T-helper 1 cell (primary cell): Measurements from ENCODE around the gene NRCAM.
"Not testable (repeated sequence)": the region's sequence is repeated elsewhere in the genome, so short reads cannot be mapped to it uniquely, and the experiment has no call there.

Source experiments
- DNase-seq, 5 donors: peaks; one replicate each; pipeline ENCODE4 v3.0.0-alpha.2; 2012 to 2020

Gene NRCAM

GRCh38 chr7:108303332-108303731 lies 152.9 kb downstream of the NRCAM start:
- DNase-seq: no peak

DNA sequence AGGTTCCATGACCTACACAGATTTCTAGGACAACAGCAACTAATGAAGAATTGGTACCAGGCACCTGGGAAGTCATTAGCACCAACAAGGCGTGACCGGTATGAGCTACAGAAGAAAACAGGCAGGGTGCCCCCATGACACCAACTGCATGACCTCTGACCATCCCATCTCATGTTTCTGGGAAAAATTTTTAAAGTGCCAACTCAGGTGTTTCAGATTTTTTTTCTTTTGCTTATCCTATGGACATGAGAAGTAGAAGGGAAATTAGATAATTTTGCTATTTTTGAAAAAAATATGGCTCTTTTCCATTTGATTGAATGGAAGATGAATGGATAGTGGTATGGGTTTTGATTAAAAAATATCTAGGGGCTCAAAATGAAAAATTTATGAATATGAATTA lies 154.8 kb downstream of the NRCAM start:
- DNase-seq: no peak

DNA sequence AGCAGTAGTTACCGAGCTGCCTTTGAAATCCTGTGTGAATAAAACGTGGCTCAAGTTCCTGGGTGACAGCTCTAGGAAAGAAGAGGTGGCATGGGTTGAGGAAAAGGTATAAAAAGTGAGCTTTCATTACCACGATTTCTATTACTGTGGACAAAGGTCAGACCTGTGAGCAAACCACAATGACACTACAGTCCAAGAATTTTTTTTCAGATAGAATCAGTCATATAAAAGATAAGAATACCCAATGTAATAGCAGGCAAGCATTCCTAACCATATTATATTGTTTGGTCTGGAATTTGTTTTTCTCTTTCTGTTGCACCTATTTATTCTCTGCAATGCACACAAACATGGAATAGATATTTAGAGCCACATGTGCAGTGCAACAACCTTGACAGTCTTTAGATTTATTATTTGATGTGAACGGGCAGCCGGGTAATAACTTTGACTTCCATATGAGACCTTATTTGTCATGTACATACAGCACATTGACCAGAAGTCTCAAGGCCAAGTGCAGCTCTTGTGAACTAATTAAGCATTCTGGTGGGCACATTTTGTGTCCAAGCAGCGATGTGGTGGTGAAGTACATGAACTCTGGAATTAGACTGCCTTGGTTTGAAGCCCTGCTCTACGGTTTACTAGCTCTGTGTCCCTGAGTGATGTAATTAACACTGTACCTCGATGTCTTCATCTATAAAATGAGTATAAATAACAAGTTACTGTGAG lies 156.8 kb downstream of the NRCAM start:
- DNase-seq: no peak

DNA sequence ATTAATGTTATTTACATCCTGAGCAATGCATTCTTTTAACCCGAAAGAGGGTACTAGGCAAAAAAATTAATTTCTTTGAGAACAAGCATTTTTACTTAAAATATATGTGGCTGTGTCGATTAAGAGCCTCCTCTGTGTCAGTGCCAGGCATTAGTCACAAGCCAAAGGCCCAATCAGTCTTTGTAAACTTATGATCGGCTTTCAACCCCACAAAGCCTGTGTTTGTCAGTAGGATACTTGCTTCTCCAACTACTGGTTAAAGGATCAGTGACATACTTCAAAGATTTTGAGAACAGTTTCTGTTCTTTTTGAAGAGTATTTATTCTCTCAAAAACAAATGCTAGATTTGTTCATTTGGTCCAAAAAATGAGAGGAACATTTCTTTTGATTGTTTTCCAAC lies 159.3 kb downstream of the NRCAM start:
- DNase-seq: no peak

DNA sequence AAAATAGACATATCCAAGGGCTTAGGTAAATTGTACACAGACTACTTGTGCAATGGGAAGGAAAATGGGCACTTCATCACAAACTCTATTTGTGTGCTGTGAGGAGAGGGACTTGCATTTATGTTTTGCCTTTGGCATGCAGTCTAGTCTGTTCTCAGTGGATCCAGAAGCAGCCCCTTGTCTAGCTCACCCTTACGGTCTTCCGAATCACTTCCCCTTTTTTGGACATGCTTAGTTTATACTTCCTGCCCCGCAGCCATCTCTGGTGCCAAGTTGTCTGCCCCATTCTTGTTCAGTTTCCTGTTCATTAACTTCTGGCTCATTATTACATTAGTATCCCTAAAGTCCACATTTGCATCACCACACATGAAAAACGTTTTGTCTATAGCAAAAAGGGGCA lies 161.6 kb downstream of the NRCAM start:
- DNase-seq: no peak

DNA sequence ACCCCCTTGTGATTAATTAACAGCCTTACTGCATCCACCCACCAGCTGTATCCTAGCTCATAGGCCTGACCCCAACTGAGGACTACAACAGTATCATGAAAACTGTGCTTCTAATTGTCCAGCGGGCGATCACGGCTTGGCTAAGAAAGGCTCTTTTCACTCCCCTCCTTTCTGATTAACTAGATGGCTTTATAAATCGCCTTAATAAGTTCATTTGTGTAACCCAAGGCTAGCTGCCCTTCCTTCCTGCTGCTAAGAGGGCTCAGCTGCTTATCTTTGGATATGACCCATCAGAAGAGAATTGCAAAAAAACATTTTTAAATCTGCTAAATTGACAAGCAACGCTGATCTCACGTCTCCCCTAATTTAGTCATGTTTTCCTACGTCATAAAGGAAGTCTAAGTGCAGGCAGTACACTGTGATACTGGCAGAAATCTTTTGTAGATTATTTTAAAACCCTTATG lies 163.1 kb downstream of the NRCAM start:
- DNase-seq: no peak

DNA sequence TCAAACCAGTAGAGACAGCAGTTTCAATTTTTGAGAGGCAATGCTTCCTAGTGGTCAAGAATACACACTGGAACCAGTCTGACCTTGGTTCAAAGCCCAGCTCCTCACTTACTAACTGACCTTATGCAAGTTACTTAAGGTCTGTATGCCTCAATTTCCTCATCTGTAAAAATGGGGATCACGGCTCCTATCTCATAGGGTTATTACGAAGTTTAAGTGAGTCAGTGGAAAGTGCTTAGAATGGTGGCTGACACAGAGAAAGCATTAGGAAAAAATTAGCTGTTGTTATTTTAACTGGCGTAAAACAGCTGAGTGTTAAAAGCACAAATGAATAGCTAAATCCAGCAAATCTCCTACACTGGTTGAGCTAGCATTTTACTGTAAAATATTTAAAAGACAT lies 163.7 kb downstream of the NRCAM start:
- no peak for DNase-seq

GRCh38 chr7:108291791-108292440 lies 164.3 kb downstream of the NRCAM start:
- no peak for DNase-seq

GRCh38 chr7:108291152-108291508 lies 165.1 kb downstream of the NRCAM start:
- no peak for DNase-seq

GRCh38 chr7:108290459-108291151 lies 165.6 kb downstream of the NRCAM start:
- no peak for DNase-seq

GRCh38 chr7:108289852-108290251 lies 166.4 kb downstream of the NRCAM start:
- DNase-seq: no peak

DNA sequence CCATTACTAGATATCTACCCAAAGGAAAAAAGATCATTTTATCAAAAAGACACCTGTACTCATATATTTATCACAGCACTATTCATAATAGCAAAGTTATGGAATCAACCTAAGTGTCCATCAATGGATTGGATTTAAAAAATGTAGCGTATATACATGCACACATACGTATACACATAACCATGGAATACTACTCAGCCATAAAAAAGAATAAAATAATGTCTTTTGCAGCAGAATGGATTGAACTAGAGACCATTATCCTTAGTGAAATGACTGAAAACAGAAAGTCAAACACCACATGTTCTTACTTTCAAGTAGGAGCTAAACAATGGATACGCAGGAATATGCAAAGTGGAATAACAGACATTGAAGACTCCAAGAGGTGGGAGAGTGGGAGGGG lies 168.4 kb downstream of the NRCAM start:
- no peak for DNase-seq

DNA sequence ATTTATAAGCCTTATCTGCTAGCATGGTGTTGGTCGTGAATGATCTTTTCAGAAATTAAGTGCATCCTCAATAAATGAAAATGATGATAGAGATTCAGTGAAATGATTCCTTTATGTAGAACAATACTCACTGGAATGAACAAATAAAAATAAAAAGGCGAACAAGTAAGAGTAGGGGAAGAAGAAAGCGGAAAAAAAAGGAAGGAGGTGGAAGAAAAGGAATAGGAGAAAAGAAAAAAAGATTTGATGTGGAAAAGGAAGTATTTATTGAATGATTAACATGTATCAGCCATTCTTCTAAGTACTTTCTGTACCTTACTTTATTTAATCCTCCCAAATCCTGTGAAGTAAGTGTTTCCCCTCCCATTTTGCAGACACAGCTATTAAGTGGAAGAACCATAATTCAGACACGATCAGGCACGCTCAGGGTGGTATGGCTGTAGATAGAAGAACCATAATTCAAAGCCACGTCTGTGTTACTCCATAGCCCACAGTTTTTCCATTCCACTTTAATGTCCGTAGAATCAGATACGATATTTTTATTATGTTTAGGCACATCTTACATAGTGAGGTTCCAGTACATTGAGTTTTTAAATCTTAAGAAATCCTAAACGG lies 169.8 kb downstream of the NRCAM start:
- no peak for DNase-seq

DNA sequence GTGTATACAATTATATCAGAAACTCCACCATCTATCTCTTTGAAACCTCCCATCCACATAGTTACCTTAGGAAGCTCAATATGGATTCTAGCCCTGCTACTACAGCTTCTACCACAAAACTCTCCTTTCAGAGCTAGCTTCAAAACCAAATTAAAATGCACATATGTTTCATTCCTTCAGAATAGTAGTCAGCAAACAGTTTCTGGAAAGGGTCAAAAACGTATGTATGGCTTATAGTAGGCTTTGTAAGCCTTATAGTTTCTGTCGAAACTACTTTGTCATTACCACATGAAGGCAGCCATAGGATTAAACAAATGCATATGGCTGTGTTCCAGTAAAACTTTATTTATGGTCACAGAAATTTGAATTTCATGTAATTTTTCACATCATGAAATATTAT lies 170.5 kb downstream of the NRCAM start:
- no peak for DNase-seq

- no peak for DNase-seq
These were observed 171.2 kb downstream of the NRCAM start for GRCh38 chr7:108285003-108285368.

- DNase-seq: no peak
These were observed 171.8 kb downstream of the NRCAM start for GRCh38 chr7:108284349-108285002.

- DNase-seq: no peak
These were observed 173.0 kb downstream of the NRCAM start for GRCh38 chr7:108283252-108283651.

- DNase-seq: no peak
These were observed 173.7 kb downstream of the NRCAM start for GRCh38 chr7:108282427-108282996.

DNA sequence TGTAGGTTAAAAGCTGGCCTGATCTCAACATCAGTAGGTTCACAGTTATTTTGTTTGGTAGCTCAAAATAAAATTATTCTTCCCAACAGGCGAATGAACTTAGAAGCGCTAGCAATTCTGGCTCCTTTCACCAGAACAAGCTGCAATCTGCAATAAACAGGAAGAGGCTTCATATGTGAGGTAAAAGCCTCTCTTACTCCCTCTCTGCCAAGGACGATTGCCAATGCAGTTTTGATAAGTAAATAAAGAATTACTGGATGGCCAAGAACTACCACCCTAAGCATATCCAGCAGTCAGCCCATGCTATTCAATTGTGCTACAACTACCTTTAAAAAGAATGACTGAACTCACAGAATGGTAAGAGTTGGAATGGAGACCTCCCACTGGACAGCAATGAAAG lies 176.1 kb downstream of the NRCAM start:
- no peak for DNase-seq

DNA sequence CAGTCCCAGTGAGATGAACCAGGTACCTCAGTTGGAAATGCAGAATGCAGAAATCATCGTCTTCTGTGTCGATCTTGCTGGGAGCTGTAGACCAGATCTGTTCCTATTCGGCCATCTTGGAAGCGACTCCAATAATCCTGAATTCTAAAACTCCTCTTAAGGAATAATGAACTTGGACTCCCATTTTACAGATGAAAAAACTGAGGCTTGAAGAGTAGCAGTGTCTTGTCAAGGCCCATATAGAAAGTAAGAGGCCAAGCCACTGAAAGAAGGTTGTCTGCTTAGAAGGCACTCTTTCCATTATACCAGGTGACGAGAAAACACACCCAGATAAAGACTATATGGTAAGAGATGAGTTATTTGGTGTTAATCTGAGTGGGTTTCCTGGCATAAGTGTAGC lies 177.5 kb downstream of the NRCAM start:
- DNase-seq: no peak

DNA sequence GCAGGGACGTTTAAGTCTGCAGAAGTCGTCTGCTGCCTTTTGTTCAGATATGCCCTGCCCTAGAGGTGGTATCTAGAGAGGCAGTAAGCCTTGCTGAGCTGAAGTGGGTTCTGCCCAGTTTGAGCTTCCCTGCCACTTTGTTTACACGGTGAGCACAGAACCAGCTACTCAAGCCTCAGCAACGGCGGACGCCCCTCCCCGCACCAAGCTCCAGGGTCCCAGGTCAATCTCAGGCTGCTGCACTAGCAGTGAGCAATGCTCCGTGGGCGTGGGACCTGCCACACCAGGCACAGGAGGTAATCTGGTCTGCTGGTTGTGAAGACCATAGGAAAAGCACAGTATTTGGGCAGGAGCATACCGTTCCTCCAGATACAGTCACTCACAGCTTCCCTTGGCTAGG lies 178.0 kb downstream of the NRCAM start:
- no peak for DNase-seq

- not testable (repeated sequence) for DNase-seq
These were observed 181.8 kb downstream of the NRCAM start for GRCh38 chr7:108274447-108274846.

GRCh38 chr7:108272891-108273290 lies 183.3 kb downstream of the NRCAM start:
- DNase-seq: not testable (repeated sequence)
